AG04449 (cell line): ENCODE measurements around the gene LCN15.

Experiments used
- CTCF ChIA-PET: fragments of 350-600 bp; formaldehyde crosslinking; extraction: SDS; loops from one replicate; lab custom pipeline; 2021; ENCODE audit warnings: antibody characterized with exemption; lab: Yijun Ruan, JAX
- POLR2A ChIA-PET: fragments of 400-600, 350-600 bp; formaldehyde crosslinking; extraction: SDS; loops from one replicate; lab custom pipeline; 2020; ENCODE audit warnings: antibody characterized with exemption, inconsistent platforms; lab: Yijun Ruan, JAX
- DNase-seq: peaks from one replicate; pipeline ENCODE4 v3.0.0-alpha.2; 2010; ENCODE audit warnings: low read depth, low spot score
- H3K4me3 ChIP-seq: 2 replicates; pipeline ENCODE4 v1.5.1; 2011; ENCODE audit warnings: low read depth, mild to moderate bottlenecking, control low read depth, low read length
- CTCF ChIP-seq: IDR thresholded peaks from one replicate; pipeline ENCODE4 v1.5.1; 2011; ENCODE audit warnings: mild to moderate bottlenecking, moderate library complexity, low read length, control low read depth, inconsistent platforms; ENCODE audit not compliant: insufficient read depth; ENCODE audit errors: missing control alignments

LCN15 gene

GRCh38 chr9:136718345-136719194, 45.7 kb downstream of the LCN15 start:
- CTCF ChIA-PET, result interaction anchor here (2.6 kb wide), 1 partner anchor 9 kb away, joined by 13 read pairs; no protein-coding TSS in a partner anchor
- no peak for TF ChIP-seq CTCF
- POLR2A ChIA-PET, result interaction anchor here (3.1 kb wide), 1 partner anchor 9 kb away, joined by 16 read pairs; no protein-coding TSS in a partner anchor
- no peak for DNase-seq
- H3K4me3 ChIP-seq, result no peak overlapping the region

GRCh38 chr9:136717399-136717798, 46.9 kb downstream of the LCN15 start:
- TF ChIP-seq CTCF, result no peak
- H3K4me3 ChIP-seq, result no peak overlapping the region
- DNase-seq, result no peak
- ChIA-PET CTCF (no interaction called here), POLR2A (interaction anchor here (2.2 to 3.1 kb wide), 2 partner anchors 10 kb away, joined by 14 to 16 read pairs; no protein-coding TSS in a partner anchor)

- no peak for DNase-seq
- CTCF ChIA-PET, result interaction anchor here (1.0 to 4.4 kb wide), 4 partner anchors 8 to 16 kb away, joined by 3 to 27 read pairs (median 4); no protein-coding TSS in a partner anchor
- H3K4me3 ChIP-seq, result no peak overlapping the region
- POLR2A ChIA-PET, result interaction anchor here (2.2 to 2.5 kb wide), 2 partner anchors 13 kb away, joined by 14 to 17 read pairs; no protein-coding TSS in a partner anchor
- no peak for TF ChIP-seq CTCF
Observed at GRCh38 chr9:136714893-136715274, 49.4 kb downstream of the LCN15 start.

GRCh38 chr9:136714096-136714892, 50.0 kb downstream of the LCN15 start:
- POLR2A ChIA-PET, result interaction anchor here (1.9 to 2.5 kb wide), 2 partner anchors 8 to 14 kb away, joined by 6 to 17 read pairs; no protein-coding TSS in a partner anchor
- TF ChIP-seq CTCF, result no peak
- DNase-seq, result no peak
- H3K4me3 ChIP-seq, result no peak overlapping the region
- CTCF ChIA-PET, result interaction anchor here (1.3 to 4.4 kb wide), 3 partner anchors 9 to 14 kb away, joined by 4 to 27 read pairs (median 4); no protein-coding TSS in a partner anchor

GRCh38 chr9:136713550-136713949, 50.8 kb downstream of the LCN15 start:
- TF ChIP-seq CTCF, result no peak
- H3K4me3 ChIP-seq, result no peak overlapping the region
- no peak for DNase-seq
- ChIA-PET POLR2A (interaction anchor here (1.9 to 2.5 kb wide), 2 partner anchors 9 to 14 kb away, joined by 6 to 17 read pairs; no protein-coding TSS in a partner anchor), CTCF (interaction anchor here (0.6 to 4.4 kb wide), 3 partner anchors 12 to 1656 kb away, joined by 3 to 27 read pairs (median 4); no protein-coding TSS in a partner anchor)
